IPS-NIHi11 (cell line): ENCODE measurements around the gene ACOXL.

Experiments
- DNase-seq: peaks from one replicate; pipeline ENCODE4 v3.0.0; 2012; ENCODE audit warnings: mixed read lengths, low spot score

ACOXL gene

GRCh38 chr2:110977403-110977802, 245.0 kb downstream of the ACOXL start:
- DNase-seq = no peak

GRCh38 chr2:110978148-110978547, 245.8 kb downstream of the ACOXL start:
- DNase-seq = no peak

GRCh38 chr2:110978756-110979470, 246.5 kb downstream of the ACOXL start:
- no peak for DNase-seq

GRCh38 chr2:110979471-110980338, 247.3 kb downstream of the ACOXL start:
- DNase-seq = no peak

GRCh38 chr2:110980339-110981062, 248.1 kb downstream of the ACOXL start:
- DNase-seq = no peak

- no peak for DNase-seq
Measured at GRCh38 chr2:110983133-110983532, 250.8 kb downstream of the ACOXL start.

- DNase-seq = no peak
Measured at GRCh38 chr2:110984694-110985490, 252.5 kb downstream of the ACOXL start.

GRCh38 chr2:110990440-110990839, 258.1 kb downstream of the ACOXL start:
- DNase-seq = no peak

GRCh38 chr2:110991911-110992310, 259.5 kb downstream of the ACOXL start:
- no peak for DNase-seq

- no peak for DNase-seq
Measured at GRCh38 chr2:110992886-110993285, 260.5 kb downstream of the ACOXL start.

GRCh38 chr2:110993557-110994231, 261.3 kb downstream of the ACOXL start:
- no peak for DNase-seq

GRCh38 chr2:110994250-110994961, 262.0 kb downstream of the ACOXL start:
- no peak for DNase-seq

- DNase-seq = no peak
Measured at GRCh38 chr2:110995911-110996310, 263.5 kb downstream of the ACOXL start.

- DNase-seq = no peak
Measured at GRCh38 chr2:110997331-110998045, 265.1 kb downstream of the ACOXL start.

GRCh38 chr2:110998311-110998710, 265.9 kb downstream of the ACOXL start:
- no peak for DNase-seq

- DNase-seq = no peak
Measured at GRCh38 chr2:110999626-111000025, 267.3 kb downstream of the ACOXL start.

GRCh38 chr2:111005307-111005706, 272.9 kb downstream of the ACOXL start:
- DNase-seq = no peak

- no peak for DNase-seq
Measured at GRCh38 chr2:111005821-111006220, 273.4 kb downstream of the ACOXL start.

- no peak for DNase-seq
Measured at GRCh38 chr2:111007757-111008688, 275.6 kb downstream of the ACOXL start.
